SK-N-SH (cell line): ENCODE measurements around the gene LGR4. TPM values are rescaled to one million over a fixed set of nuclear protein-coding genes. Genes with fewer than 3 reads are reported as not detected.

Experiments used
- CTCF ChIA-PET: fragments of 300-600, 350-600 bp; formaldehyde crosslinking; extraction: SDS; loops from one replicate; lab custom pipeline; 2021; lab: Yijun Ruan, JAX
- POLR2A ChIA-PET: fragments of 350-600 bp; sonication (Branson Sonifier 250); formaldehyde crosslinking; extraction: SDS; loops from one replicate; lab custom pipeline; 2020; ENCODE audit warnings: antibody characterized with exemption, inconsistent platforms; lab: Yijun Ruan, JAX
- DNase-seq: peaks from one replicate; pipeline ENCODE4 v3.0.0; 2012
- H2AFZ ChIP-seq: fragments of 200-600 bp; sonication (generic); 2 replicates; pipeline ENCODE4 v1.8.1; 2016; ENCODE audit warnings: antibody characterized with exemption, mild to moderate bottlenecking, low read depth
- H3F3A ChIP-seq: fragments of 200-600 bp; sonication (generic); replicated peaks from 2 replicates; pipeline ENCODE3; 2016; ENCODE audit warnings: antibody characterized with exemption, mild to moderate bottlenecking; ENCODE audit not compliant: insufficient read depth
- H3K27ac ChIP-seq, 2 experiments: fragments of 200-500 bp in 1 of 2; fragments of 200-600 bp in 1 of 2; sonication (Bioruptor generic) in 1 of 2; sonication (generic), shearing (Covaris generic) in 1 of 2; 2 replicates each; pipeline versions ENCODE4 v1.5.1 to v1.6.1; 2014 to 2016; ENCODE audit warnings: low read depth in 2 of 2, inconsistent platforms in 1 of 2, low read length in 1 of 2, mild to moderate bottlenecking in 1 of 2, mixed read lengths in 1 of 2
- H3K27me3 ChIP-seq: fragments of 200-600 bp; sonication (generic), shearing (Covaris generic); 2 replicates; pipeline ENCODE4 v1.6.1; 2016; ENCODE audit warnings: mixed run types; ENCODE audit not compliant: insufficient read depth
- H3K36me3 ChIP-seq, 2 experiments: fragments of 200-500 bp in 1 of 2; fragments of 200-600 bp in 1 of 2; sonication (Bioruptor generic) in 1 of 2; sonication (generic) in 1 of 2; replicated peaks in 1 of 2; 2 replicates each; pipeline versions ENCODE3 to v1.5.1; 2014 to 2016; ENCODE audit warnings: low read length in 1 of 2, mild to moderate bottlenecking in 1 of 2; ENCODE audit not compliant: insufficient read depth in 2 of 2, control insufficient read depth in 1 of 2
- H3K4me1 ChIP-seq, 2 experiments: fragments of 200-500 bp in 1 of 2; fragments of 200-600 bp in 1 of 2; sonication (Bioruptor generic) in 1 of 2; sonication (generic), shearing (Covaris generic) in 1 of 2; 2 replicates each; pipeline versions ENCODE4 v1.5.1 to v1.6.1; 2014 to 2016; ENCODE audit warnings: low read depth in 1 of 2, low read length in 1 of 2, mixed run types in 1 of 2; ENCODE audit not compliant: insufficient read depth in 2 of 2, control insufficient read depth in 1 of 2
- H3K4me2 ChIP-seq: fragments of 200-600 bp; sonication (generic), shearing (Covaris generic); 2 replicates; pipeline ENCODE4 v1.6.1; 2017; ENCODE audit warnings: mixed run types
- H3K4me3 ChIP-seq, 2 experiments: fragments of 200-500 bp in 1 of 2; fragments of 200-600 bp in 1 of 2; sonication (Bioruptor generic) in 1 of 2; sonication (generic), shearing (Covaris generic) in 1 of 2; 2 replicates each; pipeline versions ENCODE4 v1.5.1 to v1.8.1; 2014 to 2016; ENCODE audit warnings: low read depth in 2 of 2, inconsistent platforms in 1 of 2, low read length in 1 of 2, mild to moderate bottlenecking in 1 of 2, mixed read lengths in 1 of 2, moderate library complexity in 1 of 2
- H3K79me2 ChIP-seq: fragments of 200-600 bp; sonication (generic); 2 replicates; pipeline ENCODE4 v1.8.1; 2017; ENCODE audit warnings: mild to moderate bottlenecking; ENCODE audit not compliant: insufficient read depth
- H3K9ac ChIP-seq: fragments of 200-600 bp; sonication (generic); 2 replicates; pipeline ENCODE4 v1.6.1; 2017; ENCODE audit warnings: mixed run types
- H3K9me2 ChIP-seq: fragments of 200-600 bp; sonication (generic); 2 replicates; pipeline ENCODE4 v1.6.1; 2017; ENCODE audit warnings: mixed run types
- H3K9me3 ChIP-seq: fragments of 200-600 bp; sonication (generic); 2 replicates; pipeline ENCODE4 v1.6.1; 2017; ENCODE audit warnings: mixed run types, mild to moderate bottlenecking, moderate library complexity
- H4K20me1 ChIP-seq: fragments of 200-600 bp; sonication (generic); 2 replicates; pipeline ENCODE4 v1.6.1; 2017; ENCODE audit warnings: mild to moderate bottlenecking, mixed run types; ENCODE audit not compliant: insufficient read depth
- EZH2phosphoT487 ChIP-seq: fragments of 200-600 bp; sonication (generic); IDR thresholded peaks from 2 replicates; pipeline ENCODE4 v1.6.1; 2017; ENCODE audit warnings: low read depth, mixed run types, mild to moderate bottlenecking, antibody characterized with exemption, moderate library complexity, borderline replicate concordance
- FOXJ3 ChIP-seq: sonication (generic); formaldehyde crosslinking; IDR thresholded peaks from 2 replicates; pipeline ENCODE4 v1.5.1; 2020; ENCODE audit warnings: mild to moderate bottlenecking, missing genetic modification reagents
- NFIC ChIP-seq: IDR thresholded peaks from 2 replicates; pipeline ENCODE4 v1.4.0; 2012; ENCODE audit warnings: borderline replicate concordance
- POLR2AphosphoS5 ChIP-seq: IDR thresholded peaks from 2 replicates; pipeline ENCODE4 v1.6.1; 2012; ENCODE audit warnings: low read depth, low read length
- RAD21 ChIP-seq: IDR thresholded peaks from 2 replicates; pipeline ENCODE4 v1.6.1; 2012; ENCODE audit warnings: mild to moderate bottlenecking, low read length
- RCOR1 ChIP-seq: fragments of 150-350 bp; IDR thresholded peaks from 2 replicates; pipeline ENCODE4 v1.6.1; 2017; ENCODE audit warnings: antibody characterized with exemption, low read length
- SMC3 ChIP-seq: IDR thresholded peaks from 2 replicates; pipeline ENCODE4 v1.6.1; 2012; ENCODE audit warnings: low read depth, low read length, improper control_type of control experiment
- TAF1 ChIP-seq: IDR thresholded peaks from 2 replicates; pipeline ENCODE4 v1.6.1; 2012; ENCODE audit warnings: low read depth, mild to moderate bottlenecking, low read length, moderate library complexity, borderline replicate concordance
- WGBS: methylation state at CpG from one replicate; pipeline ENCODE4 v1.1.6; 2017; ENCODE audit warnings: low lambda C conversion rate; 5-methylcytosine and 5-hydroxymethylcytosine counted together
- polyA plus RNA-seq, 3 experiments: library from polyadenylated mRNA; depleted of rRNA; stranded (reverse); fragments of >200 nt; gene quantifications; 2 replicates each; pipeline ENCODE4 v1.2.3, GENCODE V29; 2012
- TF ChIP-seq, protein P1 (sequence below): fragments of 150-350 bp; IDR thresholded peaks from 2 replicates; pipeline ENCODE4 v1.6.1; 2016; ENCODE audit warnings: mild to moderate bottlenecking, low read depth, low read length
- TF ChIP-seq, protein P2 (sequence below): IDR thresholded peaks from 2 replicates; pipeline ENCODE4 v1.6.1; 2012; ENCODE audit warnings: mild to moderate bottlenecking, low read depth, low read length, moderate library complexity
- TF ChIP-seq, protein P3 (sequence below): fragments of 150-350 bp; IDR thresholded peaks from 2 replicates; pipeline ENCODE4 v1.6.1; 2017; ENCODE audit warnings: antibody characterized with exemption, low read length, low read depth, borderline replicate concordance

Gene LGR4
- polyA plus RNA-seq, 1 of the 3 experiments (the other 2 are of a cell fraction) = 2.6 TPM

GRCh38 chr11:27405134-27405533 is 67.5 kb downstream of the LGR4 start:
- Histone ChIP-seq H3F3A (no peaks in the 10 kb centered on the region), H2AFZ (no peak overlapping the region), H3K9me3 (no peaks in the 10 kb centered on the region), H3K79me2 (no peaks in the 10 kb centered on the region)
- TF ChIP-seq TAF1 = no peak
- TF ChIP-seq, protein P1, sequence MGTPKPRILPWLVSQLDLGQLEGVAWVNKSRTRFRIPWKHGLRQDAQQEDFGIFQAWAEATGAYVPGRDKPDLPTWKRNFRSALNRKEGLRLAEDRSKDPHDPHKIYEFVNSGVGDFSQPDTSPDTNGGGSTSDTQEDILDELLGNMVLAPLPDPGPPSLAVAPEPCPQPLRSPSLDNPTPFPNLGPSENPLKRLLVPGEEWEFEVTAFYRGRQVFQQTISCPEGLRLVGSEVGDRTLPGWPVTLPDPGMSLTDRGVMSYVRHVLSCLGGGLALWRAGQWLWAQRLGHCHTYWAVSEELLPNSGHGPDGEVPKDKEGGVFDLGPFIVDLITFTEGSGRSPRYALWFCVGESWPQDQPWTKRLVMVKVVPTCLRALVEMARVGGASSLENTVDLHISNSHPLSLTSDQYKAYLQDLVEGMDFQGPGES = no peak
- TF ChIP-seq POLR2AphosphoS5 = no peak
- TF ChIP-seq EZH2phosphoT487 = no peak
- TF ChIP-seq FOXJ3 (CRISPR knock-in tag) = no peak
- TF ChIP-seq, all 33 proteins: peak for 0
- 95% methylated on average over 3 of the region's 3 CpGs for WGBS
- no peaks in the 10 kb centered on the region for H3K27me3 ChIP-seq
- no peaks in the 10 kb centered on the region; a peak in 1 of 4 replicates for H3K4me1 ChIP-seq
- no peaks in the 10 kb centered on the region for H3K36me3 ChIP-seq
- H4K20me1 ChIP-seq = no peaks in the 10 kb centered on the region
- no peak overlapping the region for H3K4me3 ChIP-seq
- H3K4me2 ChIP-seq = no peak overlapping the region
- ChIA-PET POLR2A (no interaction called here), CTCF (interaction anchor here (0.8 to 1.1 kb wide), 3 partner anchors 9 to 36 kb away, joined by 3 read pairs; no protein-coding TSS in a partner anchor)
- no peak for DNase-seq
- H3K9me2 ChIP-seq = no peaks in the 10 kb centered on the region
- no peak overlapping the region for H3K27ac ChIP-seq
- H3K9ac ChIP-seq = no peak overlapping the region

DNA sequence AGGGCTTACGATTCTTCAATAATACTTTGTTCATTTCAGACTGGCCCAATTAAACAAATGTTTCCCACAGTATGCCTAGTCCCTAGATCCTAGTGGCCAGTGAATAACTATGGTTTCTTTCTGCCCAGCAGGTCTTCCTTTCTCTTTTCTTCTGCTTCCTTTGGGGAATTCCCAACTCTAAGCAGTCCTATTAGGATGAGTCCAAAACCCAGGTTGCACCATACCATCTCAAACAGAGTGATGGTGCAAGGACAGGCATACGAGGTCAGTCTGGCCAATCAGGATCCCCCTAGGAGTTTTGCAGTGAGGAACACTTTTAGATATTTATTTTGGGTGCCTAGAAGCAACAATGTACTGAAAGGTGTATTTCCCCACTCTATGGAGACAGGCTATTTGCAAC is 68.2 kb downstream of the LGR4 start:
- ChIA-PET POLR2A (no interaction called here), CTCF (interaction anchor here (0.8 to 1.1 kb wide), 3 partner anchors 9 to 36 kb away, joined by 3 read pairs; no protein-coding TSS in a partner anchor)
- H3K9ac ChIP-seq = no peak overlapping the region
- DNase-seq = no peak
- H3K36me3 ChIP-seq = no peaks in the 10 kb centered on the region
- no peak overlapping the region for H2AFZ ChIP-seq
- H3K79me2 ChIP-seq = no peaks in the 10 kb centered on the region
- no peaks in the 10 kb centered on the region for H3F3A ChIP-seq
- H3K4me1 ChIP-seq = no peaks in the 10 kb centered on the region; a peak in 1 of 4 replicates
- H3K4me2 ChIP-seq = no peak overlapping the region
- H3K9me2 ChIP-seq = no peaks in the 10 kb centered on the region
- no peaks in the 10 kb centered on the region for H3K9me3 ChIP-seq
- TF ChIP-seq, protein P2, sequence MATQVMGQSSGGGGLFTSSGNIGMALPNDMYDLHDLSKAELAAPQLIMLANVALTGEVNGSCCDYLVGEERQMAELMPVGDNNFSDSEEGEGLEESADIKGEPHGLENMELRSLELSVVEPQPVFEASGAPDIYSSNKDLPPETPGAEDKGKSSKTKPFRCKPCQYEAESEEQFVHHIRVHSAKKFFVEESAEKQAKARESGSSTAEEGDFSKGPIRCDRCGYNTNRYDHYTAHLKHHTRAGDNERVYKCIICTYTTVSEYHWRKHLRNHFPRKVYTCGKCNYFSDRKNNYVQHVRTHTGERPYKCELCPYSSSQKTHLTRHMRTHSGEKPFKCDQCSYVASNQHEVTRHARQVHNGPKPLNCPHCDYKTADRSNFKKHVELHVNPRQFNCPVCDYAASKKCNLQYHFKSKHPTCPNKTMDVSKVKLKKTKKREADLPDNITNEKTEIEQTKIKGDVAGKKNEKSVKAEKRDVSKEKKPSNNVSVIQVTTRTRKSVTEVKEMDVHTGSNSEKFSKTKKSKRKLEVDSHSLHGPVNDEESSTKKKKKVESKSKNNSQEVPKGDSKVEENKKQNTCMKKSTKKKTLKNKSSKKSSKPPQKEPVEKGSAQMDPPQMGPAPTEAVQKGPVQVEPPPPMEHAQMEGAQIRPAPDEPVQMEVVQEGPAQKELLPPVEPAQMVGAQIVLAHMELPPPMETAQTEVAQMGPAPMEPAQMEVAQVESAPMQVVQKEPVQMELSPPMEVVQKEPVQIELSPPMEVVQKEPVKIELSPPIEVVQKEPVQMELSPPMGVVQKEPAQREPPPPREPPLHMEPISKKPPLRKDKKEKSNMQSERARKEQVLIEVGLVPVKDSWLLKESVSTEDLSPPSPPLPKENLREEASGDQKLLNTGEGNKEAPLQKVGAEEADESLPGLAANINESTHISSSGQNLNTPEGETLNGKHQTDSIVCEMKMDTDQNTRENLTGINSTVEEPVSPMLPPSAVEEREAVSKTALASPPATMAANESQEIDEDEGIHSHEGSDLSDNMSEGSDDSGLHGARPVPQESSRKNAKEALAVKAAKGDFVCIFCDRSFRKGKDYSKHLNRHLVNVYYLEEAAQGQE = no peak
- TF ChIP-seq SMC3 (no peak), NFIC (no peak), RCOR1 (no peak), RAD21 (no peak)
- TF ChIP-seq, protein P3, sequence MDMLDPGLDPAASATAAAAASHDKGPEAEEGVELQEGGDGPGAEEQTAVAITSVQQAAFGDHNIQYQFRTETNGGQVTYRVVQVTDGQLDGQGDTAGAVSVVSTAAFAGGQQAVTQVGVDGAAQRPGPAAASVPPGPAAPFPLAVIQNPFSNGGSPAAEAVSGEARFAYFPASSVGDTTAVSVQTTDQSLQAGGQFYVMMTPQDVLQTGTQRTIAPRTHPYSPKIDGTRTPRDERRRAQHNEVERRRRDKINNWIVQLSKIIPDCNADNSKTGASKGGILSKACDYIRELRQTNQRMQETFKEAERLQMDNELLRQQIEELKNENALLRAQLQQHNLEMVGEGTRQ = no peak
- H3K4me3 ChIP-seq = no peak overlapping the region
- no peaks in the 10 kb centered on the region for H4K20me1 ChIP-seq
- H3K27me3 ChIP-seq = no peaks in the 10 kb centered on the region
- no peak overlapping the region for H3K27ac ChIP-seq
- WGBS = 79% methylated on average over 2 of the region's 2 CpGs
